Immature natural killer cell (primary cell): ENCODE results near the gene HLA-DOB. TPM values are rescaled to one million over a fixed set of nuclear protein-coding genes. Genes with fewer than 3 reads are reported as not detected.

ENCODE experiments used
- DNase-seq, 3 donors: peaks; one replicate each; pipeline ENCODE4 v3.0.0; 2022; ENCODE audit warnings: mixed read lengths in 1 of 3
- H3K27ac Mint-ChIP-seq, 6 donors: one replicate each; pipeline ENCODE4 v1.8.0; 2020; ENCODE audit warnings: mixed read lengths in 6 of 6, mild to moderate bottlenecking in 5 of 6, inconsistent platforms in 4 of 6, moderate library complexity in 3 of 6
- H3K27me3 Mint-ChIP-seq, 3 donors: one replicate each; pipeline ENCODE4 v1.8.0; 2020 to 2021; ENCODE audit warnings: low read depth in 3 of 3, mild to moderate bottlenecking in 3 of 3, mixed read lengths in 3 of 3, moderate library complexity in 3 of 3, inconsistent platforms in 1 of 3
- H3K36me3 Mint-ChIP-seq, 3 donors: one replicate each; pipeline ENCODE4 v1.8.0; 2020; ENCODE audit warnings: mixed read lengths in 3 of 3, inconsistent platforms in 2 of 3, mild to moderate bottlenecking in 2 of 3
- H3K4me1 Mint-ChIP-seq, 2 donors: one replicate each; pipeline ENCODE4 v1.8.0; 2020; ENCODE audit warnings: inconsistent platforms in 2 of 2, mild to moderate bottlenecking in 2 of 2, mixed read lengths in 2 of 2, moderate library complexity in 1 of 2
- H3K4me3 Mint-ChIP-seq, 5 donors: one replicate each; pipeline ENCODE4 v1.8.0; 2020; ENCODE audit warnings: mild to moderate bottlenecking in 5 of 5, mixed read lengths in 5 of 5, inconsistent platforms in 3 of 5, moderate library complexity in 3 of 5
- H3K9me3 Mint-ChIP-seq, 6 donors: one replicate each; pipeline ENCODE4 v1.8.0; 2020; ENCODE audit warnings: mild to moderate bottlenecking in 6 of 6, mixed read lengths in 6 of 6, inconsistent platforms in 4 of 6, moderate library complexity in 3 of 6
- polyA plus RNA-seq, 3 donors: library from polyadenylated mRNA; unstranded; fragments of 300-500 nt; fragmentation: Illumina TruSeq; gene quantifications; one replicate each; pipeline ENCODE4 v1.2.3, GENCODE V29; 2021

The HLA-DOB gene
- polyA plus RNA-seq, 3 donors from 2014 or later = 0.45 to 6.6 (median 4.8) TPM

- peak overlapping the region; percentile 97 to 100 (median 100) for H3K27ac Mint-ChIP-seq
- peaks cover 7 to 23% (median 19%) of the 10 kb centered on the region in 3 donors for H3K27me3 Mint-ChIP-seq
- DNase-seq = peak in 2 of 3 donors; percentile 29 to 35
- H3K4me1 Mint-ChIP-seq = peaks cover 77 to 81% of the 10 kb centered on the region in 2 donors
- peaks cover 35 to 61% (median 52%) of the 10 kb centered on the region in 3 donors for H3K36me3 Mint-ChIP-seq
- H3K9me3 Mint-ChIP-seq = no peaks in the 10 kb centered on the region
- peak overlapping the region; percentile 92 to 100 (median 98) for H3K4me3 Mint-ChIP-seq
Measured at GRCh38 chr6:32852018-32852843, 35.4 kb upstream of the HLA-DOB start.

- Mint-ChIP-seq H3K9me3 (no peaks in the 10 kb centered on the region), H3K36me3 (peaks cover 39 to 64% (median 55%) of the 10 kb centered on the region in 3 donors), H3K4me3 (peak overlapping the region; percentile 92 to 100 (median 98)), H3K4me1 (peaks cover 82 to 83% of the 10 kb centered on the region in 2 donors), H3K27ac (peak overlapping the region; percentile 97 to 100 (median 100)), H3K27me3 (peaks cover 7 to 23% (median 19%) of the 10 kb centered on the region in 3 donors)
- no peak for DNase-seq
Measured at GRCh38 chr6:32851025-32851424, 34.2 kb upstream of the HLA-DOB start.

GRCh38 chr6:32849126-32849525 is 32.3 kb upstream of the HLA-DOB start:
- Mint-ChIP-seq H3K27ac (peak overlapping the region; percentile 36 to 100 (median 92)), H3K36me3 (peaks cover 44 to 76% (median 64%) of the 10 kb centered on the region in 3 donors), H3K9me3 (no peaks in the 10 kb centered on the region), H3K27me3 (peaks cover 11 to 25% (median 21%) of the 10 kb centered on the region in 3 donors), H3K4me1 (peaks cover 80 to 82% of the 10 kb centered on the region in 2 donors), H3K4me3 (peak overlapping the region in 2 of 5 donors; percentile 22 to 44)
- no peak for DNase-seq

- peaks cover 85 to 93% of the 10 kb centered on the region in 2 donors for H3K4me1 Mint-ChIP-seq
- H3K9me3 Mint-ChIP-seq = no peaks in the 10 kb centered on the region
- DNase-seq = no peak
- H3K27ac Mint-ChIP-seq = peak overlapping the region; percentile 40 to 100 (median 100)
- peak overlapping the region; percentile 16 to 96 (median 31) for H3K4me3 Mint-ChIP-seq
- H3K36me3 Mint-ChIP-seq = peaks cover 44 to 81% (median 63%) of the 10 kb centered on the region in 3 donors
- peaks cover 12 to 29% (median 19%) of the 10 kb centered on the region in 3 donors for H3K27me3 Mint-ChIP-seq
Measured at GRCh38 chr6:32847795-32848194, 31.0 kb upstream of the HLA-DOB start.

- peak overlapping the region; percentile 40 to 100 (median 100) for H3K27ac Mint-ChIP-seq
- H3K27me3 Mint-ChIP-seq = peaks cover 12 to 23% (median 17%) of the 10 kb centered on the region in 3 donors
- no peaks in the 10 kb centered on the region for H3K9me3 Mint-ChIP-seq
- H3K36me3 Mint-ChIP-seq = peaks cover 48 to 83% (median 68%) of the 10 kb centered on the region in 3 donors
- no peak for DNase-seq
- peak overlapping the region; percentile 40 to 100 (median 41) for H3K4me3 Mint-ChIP-seq
- peaks cover 85 to 93% of the 10 kb centered on the region in 2 donors for H3K4me1 Mint-ChIP-seq
Measured at GRCh38 chr6:32847004-32847403, 30.2 kb upstream of the HLA-DOB start.

- Mint-ChIP-seq H3K27ac (peak overlapping the region; percentile 99 to 100 (median 100)), H3K27me3 (peaks cover 12 to 23% (median 17%) of the 10 kb centered on the region in 3 donors), H3K4me3 (peak overlapping the region; percentile 93 to 100 (median 96)), H3K36me3 (peaks cover 46 to 84% (median 67%) of the 10 kb centered on the region in 3 donors), H3K4me1 (peaks cover 83 to 93% of the 10 kb centered on the region in 2 donors), H3K9me3 (no peaks in the 10 kb centered on the region)
- DNase-seq = peak; percentile 45 to 48 (median 45)
Measured at GRCh38 chr6:32845384-32845884, 28.6 kb upstream of the HLA-DOB start.

GRCh38 chr6:32844839-32845383 is 28.1 kb upstream of the HLA-DOB start:
- no peak for DNase-seq
- H3K4me3 Mint-ChIP-seq = peak overlapping the region; percentile 93 to 100 (median 96)

GRCh38 chr6:32843979-32844838 is 27.4 kb upstream of the HLA-DOB start, which contains the start of gene PSMB8:
Gene PSMB8 (minus strand): TSS chr6:32844047. CDS start chr6:32843996, 51 bp downstream.
- Mint-ChIP-seq H3K4me1 (peaks cover 85 to 95% of the 10 kb centered on the region in 2 donors), H3K36me3 (peaks cover 44 to 80% (median 64%) of the 10 kb centered on the region in 3 donors), H3K27me3 (peaks cover 12 to 21% (median 21%) of the 10 kb centered on the region in 3 donors), H3K4me3 (peak within 1 kb of the TSS; percentile 93 to 100 (median 96)), H3K27ac (peak within 1 kb of the TSS; percentile 99 to 100 (median 100)), H3K9me3 (no peaks in the 10 kb centered on the region)
- peak; percentile 97 for DNase-seq

More at GRCh38 chr6:32844839-32845383, 28.1 kb upstream of the HLA-DOB start:
- Mint-ChIP-seq H3K36me3 (peaks cover 45 to 84% (median 67%) of the 10 kb centered on the region in 3 donors), H3K9me3 (no peaks in the 10 kb centered on the region), H3K4me1 (peaks cover 83 to 93% of the 10 kb centered on the region in 2 donors), H3K27me3 (peaks cover 12 to 21% (median 18%) of the 10 kb centered on the region in 3 donors), H3K27ac (peak overlapping the region; percentile 99 to 100 (median 100))

- Mint-ChIP-seq H3K27ac (peak overlapping the region; percentile 99 to 100 (median 100)), H3K27me3 (peaks cover 14 to 23% (median 21%) of the 10 kb centered on the region in 3 donors), H3K36me3 (peaks cover 37 to 72% (median 57%) of the 10 kb centered on the region in 3 donors), H3K4me1 (peaks cover 84 to 94% of the 10 kb centered on the region in 2 donors), H3K9me3 (no peaks in the 10 kb centered on the region), H3K4me3 (peak overlapping the region; percentile 93 to 100 (median 96))
- peak in 1 of 3 donors; percentile 10 for DNase-seq
Measured at GRCh38 chr6:32843331-32843978, 26.7 kb upstream of the HLA-DOB start.

- DNase-seq = no peak
- H3K4me1 Mint-ChIP-seq = peaks cover 82 to 90% of the 10 kb centered on the region in 2 donors
- H3K27ac Mint-ChIP-seq = peak overlapping the region; percentile 99 to 100 (median 100)
- H3K36me3 Mint-ChIP-seq = peaks cover 29 to 64% (median 50%) of the 10 kb centered on the region in 3 donors
- no peaks in the 10 kb centered on the region for H3K9me3 Mint-ChIP-seq
- H3K27me3 Mint-ChIP-seq = peaks cover 14 to 24% (median 21%) of the 10 kb centered on the region in 3 donors
- H3K4me3 Mint-ChIP-seq = peak overlapping the region; percentile 93 to 100 (median 96)
Measured at GRCh38 chr6:32842690-32843089, 25.9 kb upstream of the HLA-DOB start.

GRCh38 chr6:32842021-32842650 is 25.3 kb upstream of the HLA-DOB start:
- Mint-ChIP-seq H3K9me3 (no peaks in the 10 kb centered on the region), H3K36me3 (peaks cover 24 to 61% (median 45%) of the 10 kb centered on the region in 3 donors), H3K27me3 (peaks cover 14 to 25% (median 21%) of the 10 kb centered on the region in 3 donors), H3K4me3 (peak overlapping the region; percentile 93 to 100 (median 96)), H3K27ac (peak overlapping the region; percentile 87 to 100 (median 100)), H3K4me1 (peaks cover 82 to 90% of the 10 kb centered on the region in 2 donors)
- no peak for DNase-seq
